MV-4-11 (cell line): Measurements from ENCODE around the gene SLC2A11.
"Not testable (repeated sequence)": the region's sequence is repeated elsewhere in the genome, so short reads cannot be mapped to it uniquely, and the experiment has no call there.

Experiments
- DNase-seq: peaks from one replicate; lab custom pipeline; 2025; lab: John Stamatoyannopoulos, UW

Gene SLC2A11

DNA sequence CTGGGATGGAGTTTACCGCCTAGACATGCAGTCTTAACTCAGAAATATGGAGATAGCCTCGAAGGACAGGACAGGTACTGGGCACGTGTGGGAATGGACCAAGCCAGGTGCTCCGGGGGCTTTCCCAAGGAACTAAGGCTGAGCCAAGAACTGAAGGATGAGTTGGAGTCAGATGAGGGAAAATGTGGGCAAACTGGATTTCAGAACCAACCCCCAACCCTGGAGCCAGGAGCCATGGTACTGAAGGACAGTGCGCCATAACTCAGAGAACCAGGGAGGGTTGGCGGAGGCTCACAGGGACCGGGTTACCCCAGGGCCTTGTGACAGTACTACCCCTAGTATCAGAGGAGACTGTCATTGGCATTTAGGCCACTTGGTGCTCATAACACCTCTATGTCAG, 34.1 kb downstream of the SLC2A11 start:
- DNase-seq, result no peak

DNA sequence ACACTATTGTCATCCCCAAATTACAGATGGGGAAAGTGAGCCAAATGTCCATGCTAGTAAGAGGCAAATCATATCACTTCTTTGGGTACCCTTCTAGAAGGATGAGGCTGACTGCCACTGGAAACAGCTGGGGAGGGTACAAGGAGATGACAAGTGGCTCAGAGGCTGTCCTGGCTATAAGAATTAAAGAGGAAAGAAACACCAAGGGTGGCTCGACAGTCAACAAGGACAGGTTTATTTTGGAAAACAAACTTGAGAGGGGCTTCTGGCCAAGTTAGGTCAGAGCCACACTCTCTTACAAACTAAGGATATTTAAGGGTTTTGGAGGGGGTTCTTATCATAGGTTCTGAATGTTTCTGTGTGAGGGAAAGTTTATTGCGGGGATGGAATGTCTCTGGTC, 34.5 kb downstream of the SLC2A11 start:
- DNase-seq, result no peak

DNA sequence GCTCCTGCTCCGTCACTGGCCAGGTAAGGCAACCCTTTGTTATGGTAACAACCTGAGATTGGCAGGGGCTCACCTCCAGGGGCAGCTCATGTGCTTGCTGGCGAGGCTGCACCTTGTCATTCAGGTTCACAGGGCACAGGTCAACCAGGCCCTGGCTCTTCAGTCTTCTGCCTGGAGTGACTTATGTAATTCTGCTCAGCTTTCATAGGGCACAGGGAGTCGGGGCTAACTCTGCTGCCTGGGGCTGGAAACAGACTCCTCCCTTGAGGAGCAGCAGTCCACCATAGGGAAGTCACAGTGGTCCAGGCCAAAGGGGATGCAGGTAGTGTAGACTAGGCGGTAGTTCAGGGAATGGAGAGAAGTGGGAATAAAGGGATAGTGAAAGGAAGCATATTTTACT, 35.0 kb downstream of the SLC2A11 start:
- no peak for DNase-seq

DNA sequence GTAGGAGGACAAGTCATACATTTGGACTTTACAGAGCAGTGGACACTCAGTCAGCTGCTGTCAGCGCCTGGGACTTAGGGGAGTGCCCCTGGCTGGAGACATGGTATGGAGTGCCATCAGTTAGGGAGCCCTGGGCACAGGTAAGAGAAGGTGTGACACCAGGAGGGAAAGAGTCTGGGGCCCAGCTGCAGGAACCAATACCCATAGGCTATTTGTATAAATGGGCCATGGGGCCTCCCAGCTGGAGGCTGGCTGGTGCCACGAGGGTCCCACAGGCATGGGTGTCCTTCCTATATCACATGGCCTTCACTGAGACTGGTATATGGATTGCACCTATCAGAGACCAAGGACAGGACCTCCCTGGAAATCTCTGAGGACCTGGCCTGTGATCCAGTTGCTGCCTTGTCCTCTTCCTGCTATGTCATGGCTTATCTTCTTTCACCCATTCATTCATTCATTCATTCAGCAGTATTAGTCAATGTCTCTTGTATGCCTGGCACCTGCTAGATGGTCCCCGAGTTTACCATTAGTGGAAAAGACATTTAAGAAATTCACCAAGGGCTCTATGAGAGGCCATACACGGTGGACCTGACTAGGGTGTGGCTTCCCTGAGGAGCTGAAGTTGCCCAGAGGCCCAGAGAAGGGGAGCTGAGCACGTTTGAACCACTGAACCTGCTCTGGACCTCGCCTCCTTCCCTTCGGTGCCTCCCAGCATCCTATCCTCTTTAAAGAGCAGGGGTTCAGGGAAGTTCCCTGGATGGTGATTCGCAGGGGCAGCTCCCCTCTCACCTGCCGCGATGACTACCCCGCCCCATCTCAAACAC, 35.7 kb downstream of the SLC2A11 start:
- DNase-seq, result no peak

DNA sequence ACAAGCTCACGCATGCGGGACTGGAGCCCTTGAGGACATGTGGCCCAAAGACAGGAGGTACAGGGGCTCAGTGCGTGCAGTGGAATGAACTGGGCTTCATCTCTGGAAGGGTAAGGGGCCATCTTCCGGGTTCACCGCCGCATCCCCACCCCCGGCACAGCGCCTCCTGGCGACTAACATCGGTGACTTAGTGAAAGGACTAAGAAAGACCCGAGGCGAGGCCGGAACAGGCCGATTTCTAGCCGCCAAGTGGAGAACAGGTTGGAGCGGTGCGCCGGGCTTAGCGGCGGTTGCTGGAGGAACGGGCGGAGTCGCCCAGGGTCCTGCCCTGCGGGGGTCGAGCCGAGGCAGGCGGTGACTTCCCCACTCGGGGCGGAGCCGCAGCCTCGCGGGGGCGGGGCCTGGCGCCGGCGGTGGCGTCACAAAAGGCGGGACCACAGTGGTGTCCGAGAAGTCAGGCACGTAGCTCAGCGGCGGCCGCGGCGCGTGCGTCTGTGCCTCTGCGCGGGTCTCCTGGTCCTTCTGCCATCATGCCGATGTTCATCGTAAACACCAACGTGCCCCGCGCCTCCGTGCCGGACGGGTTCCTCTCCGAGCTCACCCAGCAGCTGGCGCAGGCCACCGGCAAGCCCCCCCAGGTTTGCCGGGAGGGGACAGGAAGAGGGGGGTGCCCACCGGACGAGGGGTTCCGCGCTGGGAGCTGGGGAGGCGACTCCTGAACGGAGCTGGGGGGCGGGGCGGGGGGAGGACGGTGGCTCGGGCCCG, 36.5 kb downstream of the SLC2A11 start, which contains the start of gene MIF:
MIF (plus strand) TSS at position 439 of the 765 bp plus-strand sequence; CDS start at position 531, 92 bp downstream.
- DNase-seq, result peak; percentile 94

DNA sequence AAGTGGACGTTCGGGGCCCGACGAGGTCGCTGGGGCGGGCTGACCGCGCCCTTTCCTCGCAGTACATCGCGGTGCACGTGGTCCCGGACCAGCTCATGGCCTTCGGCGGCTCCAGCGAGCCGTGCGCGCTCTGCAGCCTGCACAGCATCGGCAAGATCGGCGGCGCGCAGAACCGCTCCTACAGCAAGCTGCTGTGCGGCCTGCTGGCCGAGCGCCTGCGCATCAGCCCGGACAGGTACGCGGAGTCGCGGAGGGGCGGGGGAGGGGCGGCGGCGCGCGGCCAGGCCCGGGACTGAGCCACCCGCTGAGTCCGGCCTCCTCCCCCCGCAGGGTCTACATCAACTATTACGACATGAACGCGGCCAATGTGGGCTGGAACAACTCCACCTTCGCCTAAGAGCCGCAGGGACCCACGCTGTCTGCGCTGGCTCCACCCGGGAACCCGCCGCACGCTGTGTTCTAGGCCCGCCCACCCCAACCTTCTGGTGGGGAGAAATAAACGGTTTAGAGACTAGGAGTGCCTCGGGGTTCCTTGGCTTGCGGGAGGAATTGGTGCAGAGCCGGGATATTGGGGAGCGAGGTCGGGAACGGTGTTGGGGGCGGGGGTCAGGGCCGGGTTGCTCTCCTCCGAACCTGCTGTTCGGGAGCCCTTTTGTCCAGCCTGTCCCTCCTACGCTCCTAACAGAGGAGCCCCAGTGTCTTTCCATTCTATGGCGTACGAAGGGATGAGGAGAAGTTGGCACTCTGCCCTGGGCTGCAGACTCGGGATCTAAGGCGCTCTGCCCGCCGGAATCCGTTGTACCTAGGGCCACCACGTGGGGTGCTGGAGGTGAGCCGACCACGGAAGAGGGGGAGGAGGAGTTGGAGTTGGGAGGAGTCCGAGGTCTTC, 37.3 kb downstream of the SLC2A11 start:
- peak; percentile 69 for DNase-seq

DNA sequence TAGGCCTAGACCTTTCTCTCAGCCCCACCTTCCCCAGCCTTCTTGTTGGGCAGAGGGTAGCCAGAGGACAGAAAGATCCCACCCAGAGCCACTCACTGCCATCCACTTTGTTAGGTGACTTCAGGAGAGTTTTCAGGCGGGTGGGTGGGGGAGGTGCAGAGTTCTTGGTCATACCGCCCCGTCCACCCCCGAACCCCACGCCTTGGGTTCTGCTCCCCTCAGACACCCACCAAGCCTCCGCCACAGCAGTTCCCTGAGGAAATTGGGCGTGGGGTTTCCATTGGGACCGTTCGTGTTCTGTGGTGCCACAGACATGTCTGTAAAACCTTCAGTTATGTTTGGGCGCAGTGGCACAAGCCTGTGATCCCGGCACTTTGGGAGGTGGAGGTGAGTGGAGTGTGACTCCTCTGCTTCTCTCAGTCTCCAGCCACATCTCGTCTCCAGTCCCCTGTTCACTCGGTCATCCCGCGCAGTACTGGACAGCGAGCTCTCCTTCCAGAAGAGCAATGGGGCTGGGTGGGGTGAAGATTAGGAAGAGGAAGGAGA, 38.0 kb downstream of the SLC2A11 start:
- DNase-seq, result no peak

DNA sequence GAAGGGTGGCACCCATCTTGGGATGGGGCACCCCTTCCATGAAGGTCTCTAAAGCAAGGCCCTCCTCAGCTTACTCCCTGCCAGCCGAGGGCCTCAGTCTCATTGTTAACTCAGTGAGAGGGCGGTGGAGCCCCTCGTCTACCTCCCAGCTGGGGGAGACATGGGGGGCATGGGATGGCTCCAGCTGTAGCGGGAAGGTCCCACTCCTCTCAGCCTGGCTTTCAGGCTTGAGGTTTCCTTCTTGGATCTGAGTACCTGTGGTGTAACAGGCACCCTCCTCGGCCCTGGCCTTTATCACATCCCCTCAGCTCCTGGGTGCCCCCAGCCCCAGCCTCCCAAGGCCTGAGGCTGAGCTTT, 38.5 kb downstream of the SLC2A11 start:
- no peak for DNase-seq

DNA sequence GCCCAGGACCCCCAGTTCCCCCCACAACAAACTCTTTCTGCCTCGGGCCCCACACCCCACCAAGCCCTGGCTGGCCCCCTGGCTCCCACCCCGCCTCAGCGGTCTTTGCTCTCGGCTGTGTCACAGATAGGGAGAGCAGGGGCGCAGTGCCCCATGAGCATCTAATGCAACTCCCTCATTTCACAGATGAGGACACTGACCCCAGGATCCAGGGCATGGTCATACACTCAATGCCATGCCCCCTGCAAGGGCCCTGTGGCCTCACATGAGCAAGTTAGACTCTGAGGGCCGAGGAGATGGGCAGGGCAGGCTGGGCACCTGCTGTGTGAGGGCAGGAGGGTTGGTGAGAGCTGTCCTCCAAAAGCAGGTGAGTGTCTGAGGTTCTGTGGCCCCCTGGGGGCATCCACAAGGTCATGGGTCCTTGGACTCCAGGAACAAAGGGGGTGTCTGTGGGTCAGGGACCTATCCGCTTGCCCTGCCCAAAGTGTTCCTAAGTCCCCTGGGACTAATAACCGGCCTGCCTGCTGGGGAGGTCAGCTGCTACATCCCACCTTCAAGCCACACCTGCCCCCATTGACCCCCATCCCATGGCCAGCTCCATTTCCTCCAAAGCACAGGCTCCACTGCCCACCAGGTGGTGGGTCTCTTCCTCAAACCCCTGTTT, 39.0 kb downstream of the SLC2A11 start:
- DNase-seq, result no peak

DNA sequence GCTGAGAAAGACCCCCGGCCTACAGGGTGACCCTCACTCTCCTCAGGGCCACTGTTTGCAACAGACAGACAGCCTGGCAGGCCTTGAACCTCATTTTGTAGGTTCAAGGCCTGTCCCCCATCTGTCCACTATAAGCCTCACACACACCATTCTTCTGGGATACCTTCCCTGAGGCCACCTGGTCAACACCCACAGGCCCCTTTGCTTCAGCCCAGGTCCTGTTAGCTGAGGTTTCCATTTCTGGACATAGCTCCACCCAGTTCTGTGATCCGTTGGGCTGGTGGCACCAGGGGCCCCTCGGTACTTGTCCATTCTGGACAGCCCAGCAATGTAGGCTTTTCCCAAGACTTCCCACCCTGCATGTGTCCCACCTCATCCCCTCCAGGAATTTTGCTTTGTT, 39.6 kb downstream of the SLC2A11 start:
- DNase-seq, result no peak

DNA sequence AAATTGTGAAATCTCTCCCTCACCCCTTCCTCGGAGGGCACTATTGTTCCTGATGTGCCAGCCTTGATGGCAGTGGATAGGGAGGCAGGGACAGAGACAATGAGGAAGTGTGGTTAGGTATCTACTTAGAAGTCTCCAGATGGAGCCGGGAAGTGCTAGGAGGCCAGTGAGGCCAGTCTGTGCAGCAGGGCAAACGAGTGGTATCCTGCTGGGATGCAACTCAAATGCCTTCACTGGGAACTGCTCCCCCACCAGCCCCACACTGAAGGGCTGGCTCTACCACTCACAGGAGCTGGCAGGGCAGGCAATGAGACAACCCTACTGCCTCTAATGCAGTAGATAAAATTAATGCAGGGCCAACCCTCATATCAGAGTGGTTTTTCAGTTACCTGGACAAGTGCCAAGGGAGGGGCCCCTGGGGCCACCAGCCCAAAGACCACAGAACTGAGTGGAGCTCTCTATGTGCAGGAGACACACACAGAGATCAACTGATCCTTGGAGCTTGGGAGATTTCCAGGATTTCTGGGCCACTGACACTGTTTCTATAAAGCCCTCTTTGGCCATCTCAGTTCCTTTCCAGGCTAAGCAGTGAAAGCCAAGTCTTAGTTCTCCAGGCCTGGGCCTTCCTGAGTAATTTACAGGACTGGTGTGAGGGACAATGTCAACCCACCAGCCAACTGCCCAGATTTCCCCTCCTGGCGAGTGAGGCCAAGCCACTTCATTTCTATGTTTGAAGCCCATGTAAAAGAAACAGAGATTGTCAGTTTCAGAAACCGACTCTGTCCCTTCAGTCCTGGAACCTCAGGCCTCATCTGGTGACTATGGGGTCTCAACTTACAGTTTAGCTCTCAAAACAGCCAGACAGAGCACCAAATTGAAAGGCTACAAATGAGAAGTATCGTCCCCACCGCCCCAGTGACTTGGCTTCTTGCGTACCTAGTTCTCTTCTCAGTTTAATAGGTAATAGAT, 40.6 kb downstream of the SLC2A11 start:
- DNase-seq, result peak; percentile 46

DNA sequence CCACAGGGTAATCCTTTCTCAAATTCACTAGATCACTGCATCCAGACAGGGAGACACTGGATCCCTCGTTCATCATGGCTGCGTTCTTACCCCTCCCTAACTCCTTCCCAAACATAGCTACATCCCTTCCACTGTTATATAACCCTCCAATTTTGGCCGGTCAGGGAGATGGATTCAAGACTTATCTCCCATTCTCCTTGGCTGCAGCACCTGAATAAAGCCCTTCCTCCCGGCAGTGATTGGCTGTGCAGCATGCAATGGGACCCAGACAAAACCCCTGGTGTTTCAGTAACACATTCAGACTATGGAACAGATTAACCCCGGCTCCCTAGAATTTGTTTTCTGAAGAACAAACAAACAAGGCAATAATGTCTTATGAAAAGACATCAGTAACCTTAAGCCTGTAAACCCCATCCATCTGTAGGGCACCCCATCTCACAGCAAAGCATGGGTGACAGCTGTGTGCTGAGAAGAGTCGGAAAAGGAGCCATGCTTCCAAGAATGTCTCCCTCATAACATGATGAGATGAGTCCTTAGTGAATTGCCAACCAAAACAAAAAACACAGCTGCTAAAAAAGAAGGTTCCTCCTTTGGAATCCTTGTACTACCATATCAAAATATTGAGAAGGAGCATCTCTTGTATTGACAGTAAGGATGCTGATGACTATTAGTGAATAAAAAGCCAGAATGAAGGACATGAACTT, 41.5 kb downstream of the SLC2A11 start:
- DNase-seq, result no peak

DNA sequence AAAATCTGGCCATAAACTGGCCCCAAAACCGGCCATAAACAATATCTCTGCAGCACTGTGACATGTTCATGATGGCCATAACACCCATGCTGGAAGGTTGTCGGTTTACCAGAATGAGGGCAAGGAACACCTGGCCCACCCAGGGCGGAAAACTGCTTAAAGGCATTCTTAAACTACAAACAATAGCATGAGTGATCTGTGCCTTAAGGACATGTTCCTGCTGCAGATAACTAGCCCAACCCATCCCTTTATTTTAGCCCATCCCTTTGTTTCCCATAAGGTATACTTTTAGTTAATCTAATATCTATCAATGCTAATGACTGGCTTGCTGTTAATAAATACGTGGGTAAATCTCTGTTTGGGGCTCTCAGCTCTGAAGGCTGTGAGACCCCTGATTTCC, 42.6 kb downstream of the SLC2A11 start:
- DNase-seq, result not testable (repeated sequence)

DNA sequence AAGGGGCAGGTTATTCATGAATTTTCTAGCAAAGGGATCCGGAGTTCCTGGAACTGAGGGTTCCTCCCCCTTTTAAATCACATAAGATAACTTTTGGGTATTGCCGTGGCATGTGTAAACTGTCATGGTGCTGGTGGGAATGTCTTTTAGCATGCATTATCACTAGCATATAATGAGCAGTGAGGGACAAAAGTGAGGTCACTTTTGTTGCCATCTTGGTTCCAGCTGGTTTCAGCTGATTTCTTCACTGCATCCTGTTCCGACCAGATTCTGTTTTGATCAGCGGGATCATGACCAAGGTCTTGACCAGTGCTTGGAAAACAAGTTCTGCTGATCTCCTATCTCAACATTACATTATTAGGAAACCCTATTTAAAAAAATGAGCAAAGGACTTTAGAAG, 43.9 kb downstream of the SLC2A11 start:
- DNase-seq, result no peak

DNA sequence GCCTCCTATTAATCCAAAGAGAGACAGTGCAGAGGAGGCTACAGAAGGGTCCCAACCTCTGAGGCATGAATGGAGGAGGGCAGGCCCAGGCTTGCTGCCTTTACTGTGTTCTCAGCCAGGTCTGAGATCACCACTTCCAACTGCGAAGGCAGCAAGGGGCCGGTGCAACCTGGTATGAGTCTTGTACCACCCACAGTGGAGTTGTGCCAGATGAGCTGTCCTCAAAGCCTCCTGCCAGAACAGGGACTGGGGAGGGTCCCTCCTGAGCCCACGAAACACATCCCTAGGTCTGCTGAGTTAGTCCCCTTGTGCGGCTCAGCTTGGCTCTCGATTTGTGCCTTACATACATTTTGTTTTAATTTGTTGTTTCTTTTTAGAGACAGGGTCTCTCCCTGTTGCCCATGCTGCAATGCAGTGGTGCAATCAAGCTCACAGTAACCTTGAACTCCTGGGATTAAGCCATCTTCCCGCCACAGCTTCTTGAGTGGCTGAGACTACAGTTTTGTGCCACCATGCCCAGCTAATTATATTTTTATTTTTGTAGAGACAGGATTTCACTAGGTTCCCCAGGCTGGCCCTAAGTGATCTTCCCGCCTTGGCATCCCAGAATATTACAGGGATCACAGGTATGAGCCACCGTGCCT, 45.8 kb downstream of the SLC2A11 start:
- no peak for DNase-seq

DNA sequence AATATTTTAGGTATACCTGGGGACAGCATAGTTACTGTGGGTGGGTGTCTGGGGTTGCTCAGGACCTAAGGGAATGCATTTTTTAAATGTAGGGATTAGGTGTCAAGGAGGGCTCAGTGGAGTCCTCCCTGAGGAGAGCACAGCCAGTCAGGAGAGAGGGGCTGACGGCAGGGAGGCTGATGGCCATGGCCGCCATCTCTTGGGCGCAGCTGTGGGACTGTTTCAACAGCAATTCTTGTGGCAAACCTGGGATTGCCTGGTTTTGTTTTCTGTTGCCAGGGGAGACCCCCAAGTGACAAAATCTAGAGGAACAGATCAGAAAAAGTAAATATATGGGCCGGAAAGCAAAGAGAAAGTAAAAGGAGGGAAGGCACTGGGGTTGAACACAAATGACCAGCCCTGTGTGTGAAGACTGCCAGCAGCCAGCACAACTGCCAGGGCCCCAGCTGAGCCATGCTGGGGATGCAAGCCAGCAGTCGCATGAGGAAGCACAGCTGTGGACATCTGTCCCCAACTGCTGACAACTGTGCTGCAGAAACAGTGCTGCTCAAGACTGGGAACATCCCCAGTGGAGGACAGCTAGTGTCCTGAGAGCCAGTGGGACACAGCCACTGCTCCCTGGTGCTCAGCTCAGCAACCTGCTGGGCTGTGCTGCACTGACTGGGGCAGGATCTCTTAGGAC, 47.0 kb downstream of the SLC2A11 start:
- DNase-seq, result peak; percentile 26

DNA sequence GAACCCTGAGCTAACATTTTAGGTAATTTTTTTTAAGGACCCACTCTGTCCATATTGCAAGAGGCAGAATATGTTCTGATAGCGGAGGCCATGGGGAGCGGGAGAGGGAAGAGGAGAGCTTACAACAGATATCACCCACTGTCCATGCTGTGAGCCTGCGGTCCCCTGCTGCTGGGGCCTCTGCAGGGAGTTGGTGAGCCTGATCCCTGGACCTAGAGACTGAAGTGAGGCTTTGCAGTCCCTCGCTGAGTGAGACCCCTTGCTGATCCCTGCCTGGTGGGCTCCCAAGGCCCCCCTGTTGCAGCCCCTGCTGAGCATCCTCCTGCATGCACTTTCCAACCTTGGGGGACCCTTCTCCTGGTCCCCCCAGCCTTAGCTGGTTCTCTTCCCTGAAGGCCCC, 49.0 kb downstream of the SLC2A11 start:
- no peak for DNase-seq

DNA sequence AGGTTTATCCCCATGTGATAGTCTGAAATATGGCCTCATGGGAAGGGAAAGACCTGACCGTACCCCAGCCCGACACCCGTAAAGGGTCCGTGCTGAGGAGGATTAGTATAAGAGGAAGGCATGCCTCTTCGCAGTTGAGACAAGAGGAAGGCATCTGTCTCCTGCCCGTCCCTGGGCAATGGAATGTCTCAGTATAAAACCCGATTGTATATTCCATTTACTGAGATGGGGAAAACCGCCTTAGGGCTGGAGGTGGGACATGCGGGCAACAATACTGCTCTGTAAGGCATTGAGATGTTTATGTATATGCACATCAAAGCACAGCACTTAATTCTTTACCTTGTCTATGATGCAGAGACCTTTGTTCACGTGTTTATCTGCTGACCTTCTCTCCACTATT, 49.7 kb downstream of the SLC2A11 start:
- not testable (repeated sequence) for DNase-seq
